Measurements from ENCODE around the gene MICOS13. TPM values are rescaled to one million over a fixed set of nuclear protein-coding genes. Genes with fewer than 3 reads are reported as not detected.

The MICOS13 gene
- total and polyA plus RNA-seq, 4 donors: 26.6 to 184 (median 77.6) TPM

DNA sequence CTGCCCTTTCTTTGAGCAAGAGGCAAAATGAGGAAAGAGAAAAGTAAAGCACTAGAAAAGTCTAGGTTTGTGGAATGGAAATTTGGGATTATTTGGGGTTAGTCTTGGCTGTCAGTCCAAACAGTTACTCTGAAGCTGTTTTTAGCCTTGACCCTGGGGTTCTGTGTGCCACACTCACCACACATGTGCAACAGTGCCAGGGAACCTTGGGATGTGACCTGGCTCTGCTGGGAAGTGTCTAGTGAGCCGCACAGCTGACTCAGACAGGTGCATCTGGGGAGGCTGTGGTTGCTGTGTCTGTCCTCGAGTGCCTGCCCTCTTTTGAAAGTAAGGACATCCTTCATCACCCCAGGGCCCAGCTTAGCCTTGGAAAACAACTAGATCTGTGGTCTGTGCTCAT lies 15.8 kb downstream of the MICOS13 start:
- DNase-seq: no peak
- no peak overlapping the region for H3K4me3 ChIP-seq
- peaks cover 48 to 81% (median 57%) of the 10 kb centered on the region in 4 donors for H3K36me3 ChIP-seq (ENCODE audit: control insufficient read depth in 4 of 4, insufficient read depth in 4 of 4, low read length in 4 of 4)
- no peak overlapping the region for H3K27ac ChIP-seq (ENCODE audit: low read depth in 1 of 2, low read length in 1 of 2)
- H3K9me3 ChIP-seq (ENCODE audit: control insufficient read depth in 4 of 4, insufficient read depth in 3 of 4, low read length in 3 of 4): no peaks in the 10 kb centered on the region
- TF ChIP-seq CTCF (IDR thresholded peaks at IDR 0.05; ENCODE audit: control extremely low read depth, extremely low read depth): no peak
- no peaks in the 10 kb centered on the region for H3K4me1 ChIP-seq (ENCODE audit: control insufficient read depth in 5 of 5, insufficient read depth in 5 of 5, low read length in 5 of 5)
- H3K9ac ChIP-seq (ENCODE audit: insufficient read depth in 1 of 2, low read length in 2 of 2): no peak overlapping the region
- no peak for ATAC-seq (ENCODE audit: insufficient read depth, low FRiP score)
- no peaks in the 10 kb centered on the region for H3K27me3 ChIP-seq (ENCODE audit: control insufficient read depth in 3 of 3, insufficient read depth in 3 of 3, low read length in 2 of 3)
- WGBS, 2 donors: 91 to 100% methylated on average over 2 of the region's 2 CpGs

- DNase-seq (no peak), ATAC-seq (ENCODE audit: insufficient read depth, low FRiP score) (no peak)
- Histone ChIP-seq H3K9ac (ENCODE audit: insufficient read depth in 1 of 2, low read length in 2 of 2) (no peak overlapping the region), H3K4me1 (ENCODE audit: control insufficient read depth in 5 of 5, insufficient read depth in 5 of 5, low read length in 5 of 5) (no peaks in the 10 kb centered on the region), H3K27me3 (ENCODE audit: control insufficient read depth in 3 of 3, insufficient read depth in 3 of 3, low read length in 2 of 3) (no peaks in the 10 kb centered on the region), H3K4me3 (no peak overlapping the region), H3K27ac (ENCODE audit: low read depth in 1 of 2, low read length in 1 of 2) (no peak overlapping the region), H3K36me3 (ENCODE audit: control insufficient read depth in 4 of 4, insufficient read depth in 4 of 4, low read length in 4 of 4) (peaks cover 48 to 79% (median 56%) of the 10 kb centered on the region in 4 donors), H3K9me3 (ENCODE audit: control insufficient read depth in 4 of 4, insufficient read depth in 3 of 4, low read length in 3 of 4) (no peaks in the 10 kb centered on the region)
- 96% methylated on average over 17 of the region's 17 CpGs for WGBS, 2 donors
- TF ChIP-seq CTCF (IDR thresholded peaks at IDR 0.05; ENCODE audit: control extremely low read depth, extremely low read depth): no peak
Observed at GRCh38 chr19:5663904-5664303, 16.4 kb downstream of the MICOS13 start.

DNA sequence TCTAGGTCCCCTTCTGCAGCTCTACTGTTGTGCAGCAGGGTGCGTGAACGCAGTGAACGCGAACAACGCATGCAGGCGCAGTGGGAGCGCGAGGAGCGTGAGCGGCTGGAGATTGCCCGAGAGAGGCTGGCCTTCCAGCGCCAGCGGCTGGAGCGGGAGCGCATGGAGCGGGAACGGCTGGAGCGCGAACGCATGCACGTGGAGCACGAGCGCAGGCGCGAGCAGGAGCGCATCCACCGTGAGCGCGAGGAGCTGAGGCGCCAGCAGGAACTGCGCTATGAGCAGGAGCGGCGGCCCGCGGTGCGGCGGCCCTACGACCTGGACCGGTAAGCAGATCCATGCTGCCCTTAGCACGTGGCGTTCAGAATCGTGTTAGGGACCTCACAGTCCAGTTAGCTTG lies 18.8 kb downstream of the MICOS13 start:
- TF ChIP-seq CTCF (IDR thresholded peaks at IDR 0.05; ENCODE audit: control extremely low read depth, extremely low read depth): no peak
- Histone ChIP-seq H3K27ac (ENCODE audit: low read depth in 1 of 2, low read length in 1 of 2) (no peak overlapping the region), H3K9me3 (ENCODE audit: control insufficient read depth in 4 of 4, insufficient read depth in 3 of 4, low read length in 3 of 4) (no peaks in the 10 kb centered on the region), H3K4me3 (no peak overlapping the region), H3K9ac (ENCODE audit: insufficient read depth in 1 of 2, low read length in 2 of 2) (no peak overlapping the region), H3K36me3 (ENCODE audit: control insufficient read depth in 4 of 4, insufficient read depth in 4 of 4, low read length in 4 of 4) (peaks cover 47 to 74% (median 57%) of the 10 kb centered on the region in 4 donors), H3K27me3 (ENCODE audit: control insufficient read depth in 3 of 3, insufficient read depth in 3 of 3, low read length in 2 of 3) (no peaks in the 10 kb centered on the region), H3K4me1 (ENCODE audit: control insufficient read depth in 5 of 5, insufficient read depth in 5 of 5, low read length in 5 of 5) (no peaks in the 10 kb centered on the region)
- no peak for DNase-seq
- ATAC-seq (ENCODE audit: insufficient read depth, low FRiP score): no peak
- WGBS, 2 donors: 98 to 99% methylated on average over 42 of the region's 42 CpGs

GRCh38 chr19:5655412-5655811 lies 24.9 kb downstream of the MICOS13 start:
- no peak for TF ChIP-seq CTCF (IDR thresholded peaks at IDR 0.05; ENCODE audit: control extremely low read depth, extremely low read depth)
- Histone ChIP-seq H3K27ac (ENCODE audit: low read depth in 1 of 2, low read length in 1 of 2) (no peak overlapping the region), H3K4me1 (ENCODE audit: control insufficient read depth in 5 of 5, insufficient read depth in 5 of 5, low read length in 5 of 5) (no peaks in the 10 kb centered on the region), H3K9me3 (ENCODE audit: control insufficient read depth in 4 of 4, insufficient read depth in 3 of 4, low read length in 3 of 4) (no peaks in the 10 kb centered on the region), H3K27me3 (ENCODE audit: control insufficient read depth in 3 of 3, insufficient read depth in 3 of 3, low read length in 2 of 3) (no peaks in the 10 kb centered on the region), H3K4me3 (no peak overlapping the region), H3K36me3 (ENCODE audit: control insufficient read depth in 4 of 4, insufficient read depth in 4 of 4, low read length in 4 of 4) (peaks cover 33 to 74% (median 48%) of the 10 kb centered on the region in 4 donors), H3K9ac (ENCODE audit: insufficient read depth in 1 of 2, low read length in 2 of 2) (no peak overlapping the region)
- ATAC-seq (ENCODE audit: insufficient read depth, low FRiP score) (no peak), DNase-seq (no peak)
- WGBS, 2 donors: 83 to 89% methylated on average over 5 of the region's 5 CpGs
